ENCODE results near the gene ACAN. TPM values are rescaled to one million over a fixed set of nuclear protein-coding genes. Genes with fewer than 3 reads are reported as not detected.

Gene ACAN
- total RNA-seq, 2 experiments from 2014 or later = not detected

GRCh38 chr15:88835646-88836045, 32.4 kb downstream of the ACAN start:
- DNase-seq = no peak
- no peak for ATAC-seq (ENCODE audit: poor library complexity)
- no peak overlapping the region for H3K4me3 ChIP-seq (ENCODE audit: low read length)
- no peak overlapping the region for H3K27ac Mint-ChIP-seq
- no peaks in the 10 kb centered on the region for H3K9me3 ChIP-seq (ENCODE audit: control insufficient read depth in 1 of 2, insufficient read depth in 1 of 2, low read length in 2 of 2)
- H3K4me1 ChIP-seq (ENCODE audit: insufficient read depth, low read length) = peaks cover 5% of the 10 kb centered on the region
- H3K36me3 Mint-ChIP-seq (ENCODE audit: low read depth) = no peaks in the 10 kb centered on the region
- no peaks in the 10 kb centered on the region for H3K4me1 Mint-ChIP-seq (ENCODE audit: low read depth)
- TF ChIP-seq CTCF (IDR thresholded peaks at IDR 0.05) = no peak
- intact Hi-C loops (cut with DNase I, micrococcal nuclease) = loop anchor here in 1 of 2 experiments (10.0 kb wide), 1 partner anchor 361 kb away; no protein-coding TSS in a partner anchor
- ChIA-PET CTCF (no interaction called here), POLR2A (no interaction called here)
- H3K27me3 Mint-ChIP-seq = peaks cover 5% of the 10 kb centered on the region
- no peaks in the 10 kb centered on the region for H3K27me3 ChIP-seq (ENCODE audit: control insufficient read depth in 1 of 2, insufficient read depth in 2 of 2, low read length in 2 of 2)
- no peaks in the 10 kb centered on the region for H3K36me3 ChIP-seq (ENCODE audit: insufficient read depth, low read length)
- H3K4me3 Mint-ChIP-seq = no peak overlapping the region
- no peaks in the 10 kb centered on the region for H3K9me3 Mint-ChIP-seq
- no peak overlapping the region for H3K27ac ChIP-seq (ENCODE audit: low read depth in 1 of 2, low read length in 2 of 2)

GRCh38 chr15:88838667-88839066, 35.4 kb downstream of the ACAN start:
- no peak for ATAC-seq (ENCODE audit: poor library complexity)
- POLR2A ChIA-PET = no interaction called here
- intact Hi-C loops (cut with DNase I, micrococcal nuclease) = loop anchor here in 1 of 2 experiments (10.0 kb wide), 1 partner anchor 364 kb away; no protein-coding TSS in a partner anchor
- no peak overlapping the region for H3K27ac Mint-ChIP-seq
- Histone ChIP-seq H3K4me3 (ENCODE audit: low read length) (no peak overlapping the region), H3K27me3 (ENCODE audit: control insufficient read depth in 1 of 2, insufficient read depth in 2 of 2, low read length in 2 of 2) (no peaks in the 10 kb centered on the region), H3K4me1 (ENCODE audit: insufficient read depth, low read length) (peaks cover 5% of the 10 kb centered on the region), H3K27ac (ENCODE audit: low read depth in 1 of 2, low read length in 2 of 2) (no peak overlapping the region), H3K36me3 (ENCODE audit: insufficient read depth, low read length) (no peaks in the 10 kb centered on the region), H3K9me3 (ENCODE audit: control insufficient read depth in 1 of 2, insufficient read depth in 1 of 2, low read length in 2 of 2) (no peaks in the 10 kb centered on the region)
- CTCF ChIA-PET = no interaction called here
- no peaks in the 10 kb centered on the region for H3K4me1 Mint-ChIP-seq (ENCODE audit: low read depth)
- no peak for TF ChIP-seq CTCF (IDR thresholded peaks at IDR 0.05)
- H3K27me3 Mint-ChIP-seq = peaks cover 5% of the 10 kb centered on the region
- no peaks in the 10 kb centered on the region for H3K36me3 Mint-ChIP-seq (ENCODE audit: low read depth)
- H3K9me3 Mint-ChIP-seq = no peaks in the 10 kb centered on the region
- no peak overlapping the region for H3K4me3 Mint-ChIP-seq
- no peak for DNase-seq

DNA sequence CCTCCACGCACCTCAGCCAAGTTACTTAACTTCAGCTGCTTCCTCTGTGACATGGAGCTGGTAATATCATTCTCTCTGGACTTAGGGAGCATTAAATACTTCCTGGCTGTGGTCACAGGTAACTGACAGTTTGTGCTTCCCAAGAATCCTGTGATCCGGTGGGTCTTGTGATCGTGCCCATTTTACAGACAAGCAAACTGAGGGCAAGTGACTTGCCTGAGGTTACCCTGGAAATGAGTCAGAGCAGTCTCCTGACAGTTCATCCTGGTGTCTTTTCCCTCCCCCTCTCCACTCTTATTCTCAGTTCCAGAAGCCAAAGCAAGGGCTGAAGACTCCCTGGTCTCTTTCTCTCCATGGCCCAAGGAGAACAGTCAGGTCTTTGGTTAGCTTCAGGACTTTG, 35.9 kb downstream of the ACAN start:
- intact Hi-C loops (cut with DNase I, micrococcal nuclease) = loop anchor here in 1 of 2 experiments (10.0 kb wide), 1 partner anchor 364 kb away; no protein-coding TSS in a partner anchor
- no peak for TF ChIP-seq CTCF (IDR thresholded peaks at IDR 0.05)
- H3K36me3 Mint-ChIP-seq (ENCODE audit: low read depth) = no peaks in the 10 kb centered on the region
- POLR2A ChIA-PET = no interaction called here
- H3K4me1 ChIP-seq (ENCODE audit: insufficient read depth, low read length) = peaks cover 4% of the 10 kb centered on the region
- H3K4me3 Mint-ChIP-seq = no peak overlapping the region
- no peaks in the 10 kb centered on the region for H3K9me3 Mint-ChIP-seq
- no peak for DNase-seq
- H3K4me1 Mint-ChIP-seq (ENCODE audit: low read depth) = no peaks in the 10 kb centered on the region
- no peak overlapping the region for H3K4me3 ChIP-seq (ENCODE audit: low read length)
- CTCF ChIA-PET = no interaction called here
- ATAC-seq (ENCODE audit: poor library complexity) = no peak
- H3K27me3 Mint-ChIP-seq = peaks cover 5% of the 10 kb centered on the region
- no peak overlapping the region for H3K27ac ChIP-seq (ENCODE audit: low read depth in 1 of 2, low read length in 2 of 2)
- H3K27ac Mint-ChIP-seq = no peak overlapping the region
- no peaks in the 10 kb centered on the region for H3K27me3 ChIP-seq (ENCODE audit: control insufficient read depth in 1 of 2, insufficient read depth in 2 of 2, low read length in 2 of 2)
- H3K9me3 ChIP-seq (ENCODE audit: control insufficient read depth in 1 of 2, insufficient read depth in 1 of 2, low read length in 2 of 2) = no peaks in the 10 kb centered on the region
- no peaks in the 10 kb centered on the region for H3K36me3 ChIP-seq (ENCODE audit: insufficient read depth, low read length)
